ENCODE results near the gene LIMS1.

Gene LIMS1

DNA sequence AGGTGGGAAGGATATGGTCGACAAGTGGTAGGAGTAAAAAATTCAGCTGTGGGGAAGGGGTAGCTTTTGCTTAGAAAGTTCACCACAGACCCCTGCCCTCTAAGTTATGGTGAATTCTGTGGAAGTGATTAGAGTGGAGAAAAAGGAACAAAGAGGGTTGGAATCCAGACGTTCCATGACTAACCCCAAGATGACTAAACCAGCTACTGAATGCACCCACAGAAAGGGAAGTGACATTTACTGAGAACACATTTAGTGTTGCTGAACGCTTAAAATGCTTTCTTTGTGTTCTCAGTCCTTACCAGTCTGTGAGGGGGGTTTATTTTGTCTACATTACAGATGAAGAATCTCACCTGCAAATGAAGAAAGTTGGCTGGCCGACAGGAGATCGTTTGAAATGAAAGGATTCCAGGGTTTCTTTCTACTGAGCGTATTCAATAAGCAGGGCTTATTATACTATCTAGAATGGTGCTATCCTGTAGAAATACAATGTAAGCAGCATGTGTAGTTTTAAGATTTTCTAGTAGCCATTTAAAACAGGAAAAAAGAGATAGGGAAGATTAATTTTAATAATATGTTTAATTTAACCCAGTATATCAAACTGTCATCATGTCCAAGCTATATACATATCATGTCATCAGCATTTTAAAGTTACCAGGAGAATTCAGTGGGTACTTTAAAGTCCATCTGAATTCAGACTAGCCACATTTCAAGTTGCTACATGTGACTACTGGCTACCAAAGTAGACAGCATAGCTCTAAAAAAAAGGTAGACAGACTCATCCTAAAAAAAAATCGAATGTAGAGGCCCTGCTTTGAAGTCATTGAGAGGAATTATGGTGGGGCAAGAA lies 60.1 kb downstream of the LIMS1 start:
- TF ChIP-seq CTCF (IDR thresholded peaks at IDR 0.05), result no peak

DNA sequence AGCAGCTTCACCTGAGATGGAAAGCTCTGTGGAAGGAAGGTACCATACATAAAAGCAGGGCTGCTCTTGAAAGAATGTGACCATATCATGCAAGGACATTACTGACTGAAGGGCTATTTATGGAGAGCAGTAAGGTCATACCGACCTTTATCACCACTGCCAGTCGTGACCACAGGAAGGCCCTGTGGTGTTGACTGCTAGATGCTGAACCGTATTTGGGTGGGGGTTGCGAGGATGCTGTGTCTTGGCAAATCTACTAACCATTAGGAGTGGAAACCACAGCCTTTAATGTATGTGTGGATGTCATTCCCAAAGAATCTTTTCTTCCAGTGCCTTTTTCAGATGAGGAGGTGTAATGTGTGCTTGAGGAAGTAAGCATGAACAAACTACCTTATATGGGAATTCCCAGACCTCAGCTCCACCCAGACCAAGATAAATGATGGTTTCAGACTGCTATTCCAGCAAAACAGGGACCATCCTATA lies 60.8 kb downstream of the LIMS1 start:
- TF ChIP-seq CTCF (IDR thresholded peaks at IDR 0.05), result no peak

GRCh38 chr2:108597105-108597744 lies 63.0 kb downstream of the LIMS1 start:
- TF ChIP-seq CTCF (IDR thresholded peaks at IDR 0.05), result peak; percentile 27; the same call in 1 of the 2 replicates

GRCh38 chr2:108602422-108602821 lies 68.2 kb downstream of the LIMS1 start:
- TF ChIP-seq CTCF (IDR thresholded peaks at IDR 0.05), result no peak

- TF ChIP-seq CTCF (IDR thresholded peaks at IDR 0.05), result no peak
These were observed 69.9 kb downstream of the LIMS1 start for GRCh38 chr2:108604196-108604595.

- TF ChIP-seq CTCF (IDR thresholded peaks at IDR 0.05), result no peak
These were observed 71.7 kb downstream of the LIMS1 start for GRCh38 chr2:108605947-108606346.

GRCh38 chr2:108607706-108608301 lies 73.5 kb downstream of the LIMS1 start:
- TF ChIP-seq CTCF (IDR thresholded peaks at IDR 0.05), result peak; percentile 76
